GM19240 (cell line): ENCODE data around the gene SPZ1.
"Not testable (repeated sequence)": the region's sequence is repeated elsewhere in the genome, so short reads cannot be mapped to it uniquely, and the experiment has no call there.

Source experiments
- DNase-seq: peaks from one replicate; pipeline ENCODE4 v3.0.0; 2011; ENCODE audit warnings: low spot score; ENCODE audit not compliant: insufficient read length

The SPZ1 gene

DNA sequence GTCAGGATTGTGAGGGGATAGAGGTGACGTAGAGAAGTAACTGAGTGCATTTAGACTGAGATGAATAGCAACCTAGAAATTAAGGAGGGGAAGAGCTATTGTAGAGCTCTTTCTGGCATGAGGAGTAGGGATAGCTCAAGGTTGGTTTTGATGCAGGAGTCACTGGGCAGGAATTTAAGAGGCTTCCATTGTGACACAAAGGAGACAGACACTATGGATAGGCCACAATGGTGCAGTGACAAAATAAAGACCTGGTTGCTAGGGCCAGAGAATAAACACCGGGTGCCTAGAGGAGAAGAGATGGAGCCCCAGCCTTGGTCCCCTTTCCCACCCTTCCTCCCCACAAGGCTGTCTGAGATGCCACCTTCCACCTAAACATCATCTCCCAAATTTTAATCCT lies at the start of gene SPZ1:
SPZ1 (plus strand) TSS at position 301 of the 400 bp plus-strand sequence. CDS start 214 bp downstream, outside the sequence.
- no peak for DNase-seq

- not testable (repeated sequence) for DNase-seq
Measured at GRCh38 chr5:80270543-80270942, 49.3 kb upstream of the SPZ1 start.

GRCh38 chr5:80275347-80275746 lies 44.5 kb upstream of the SPZ1 start:
- DNase-seq = no peak

- no peak for DNase-seq
Measured at GRCh38 chr5:80276186-80276585, 43.6 kb upstream of the SPZ1 start.

DNA sequence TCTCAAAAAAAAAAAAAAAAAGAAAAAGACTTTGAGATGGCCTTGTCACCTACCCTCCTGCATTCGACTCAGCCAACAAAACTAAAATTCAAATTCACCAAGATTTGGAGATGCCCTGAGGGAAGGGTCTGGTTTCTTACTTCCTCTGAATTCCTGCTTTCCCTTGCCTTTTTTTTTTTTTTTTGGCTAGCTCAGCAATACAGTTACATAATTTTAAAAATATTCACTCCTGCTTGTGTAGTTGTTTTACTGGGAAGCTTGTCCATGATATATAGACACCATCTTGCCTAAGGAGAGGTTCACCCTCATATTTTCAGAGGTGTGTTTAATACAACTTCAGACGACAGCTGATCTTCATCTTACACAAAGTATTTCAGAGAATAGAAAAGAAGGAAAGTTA lies 42.6 kb upstream of the SPZ1 start:
- no peak for DNase-seq

GRCh38 chr5:80282054-80282453 lies 37.7 kb upstream of the SPZ1 start:
- no peak for DNase-seq

- DNase-seq = no peak
Measured at GRCh38 chr5:80283360-80283759, 36.4 kb upstream of the SPZ1 start.

DNA sequence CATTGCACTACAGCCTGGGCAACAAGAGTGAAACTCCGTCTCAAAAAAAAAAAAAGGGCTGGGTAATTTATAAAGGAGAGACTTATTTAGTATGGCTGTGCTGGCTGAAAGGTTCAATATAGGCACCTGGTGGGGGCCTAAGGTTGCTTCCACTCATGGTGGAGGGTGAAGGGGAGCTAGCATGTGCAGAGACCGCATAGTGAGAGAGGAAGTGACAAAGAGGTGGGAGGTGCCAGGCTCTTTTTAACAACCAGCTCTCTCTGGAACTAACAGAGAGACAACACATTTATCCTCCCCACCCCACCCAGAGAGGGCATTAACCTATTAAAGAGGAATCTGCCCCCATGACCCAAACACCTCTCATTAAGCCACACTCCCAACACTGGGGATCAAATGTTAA lies 35.1 kb upstream of the SPZ1 start:
- no peak for DNase-seq

- no peak for DNase-seq
Measured at GRCh38 chr5:80288177-80288576, 31.6 kb upstream of the SPZ1 start.

- DNase-seq = no peak
Measured at GRCh38 chr5:80289320-80289719, 30.5 kb upstream of the SPZ1 start.

GRCh38 chr5:80291761-80292160 lies 28.0 kb upstream of the SPZ1 start:
- no peak for DNase-seq

DNA sequence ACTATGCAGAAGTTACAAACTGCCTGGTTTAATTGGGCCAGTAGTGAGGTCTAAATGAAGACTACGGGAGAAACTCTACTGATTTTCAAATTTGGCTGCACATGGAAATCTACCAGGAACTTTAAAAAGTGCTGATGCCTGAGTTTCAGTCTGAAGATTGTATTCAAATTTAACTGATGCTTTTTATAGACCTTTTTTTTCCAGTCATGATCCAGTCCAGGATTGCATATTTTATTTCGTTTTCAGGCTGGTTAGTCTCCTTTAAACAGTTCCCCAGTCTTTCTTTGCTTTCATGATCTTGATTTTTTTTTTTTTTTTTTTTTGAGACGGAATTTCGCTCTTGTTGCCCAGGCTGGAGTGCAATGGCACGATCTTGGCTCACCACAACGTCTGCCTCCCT lies 23.7 kb upstream of the SPZ1 start:
- DNase-seq = no peak

GRCh38 chr5:80299601-80300000 lies 20.2 kb upstream of the SPZ1 start:
- no peak for DNase-seq

DNA sequence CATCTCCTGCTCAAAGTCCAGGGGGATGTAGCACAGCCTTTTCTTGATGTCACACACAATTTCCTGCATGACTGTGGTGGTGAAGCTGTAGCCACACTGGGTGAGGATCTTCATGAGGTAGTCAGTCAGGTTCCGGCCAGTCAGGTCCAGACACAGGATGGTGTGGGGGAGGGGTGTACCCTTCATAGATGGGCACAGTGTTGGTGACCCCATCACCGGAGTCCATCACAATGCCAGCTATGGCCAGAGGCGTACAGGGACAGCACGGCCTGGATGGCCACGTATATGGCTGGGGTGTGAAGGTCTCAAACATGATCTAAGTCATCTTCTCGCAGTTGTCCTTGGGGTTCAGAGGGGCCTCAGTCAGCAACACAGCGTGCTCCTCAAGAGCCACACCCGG lies 19.7 kb upstream of the SPZ1 start:
- DNase-seq = no peak

GRCh38 chr5:80300796-80301195 lies 19.0 kb upstream of the SPZ1 start:
- DNase-seq = not testable (repeated sequence)

DNA sequence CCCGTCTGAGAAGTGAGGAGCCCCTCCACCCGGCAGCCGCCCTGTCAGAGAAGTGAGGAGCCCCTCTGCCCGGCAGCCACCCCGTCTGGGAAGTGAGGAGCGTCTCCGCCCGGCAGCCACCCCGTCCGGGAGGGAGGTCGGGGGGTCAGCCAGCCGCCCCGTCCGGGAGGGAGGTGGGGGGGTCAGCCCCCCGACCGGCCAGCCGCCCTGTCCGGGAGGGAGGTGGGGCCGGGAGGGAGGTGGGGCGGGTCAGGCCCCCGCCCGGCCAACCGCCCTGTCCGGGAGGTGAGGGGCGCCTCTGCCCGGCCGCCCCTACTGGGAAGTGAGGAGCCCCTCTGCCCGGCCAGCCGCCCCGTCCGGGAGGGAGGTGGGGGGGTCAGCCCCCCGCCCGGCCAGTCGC lies 18.5 kb upstream of the SPZ1 start:
- not testable (repeated sequence) for DNase-seq

GRCh38 chr5:80302636-80303035 lies 17.2 kb upstream of the SPZ1 start:
- DNase-seq = no peak

DNA sequence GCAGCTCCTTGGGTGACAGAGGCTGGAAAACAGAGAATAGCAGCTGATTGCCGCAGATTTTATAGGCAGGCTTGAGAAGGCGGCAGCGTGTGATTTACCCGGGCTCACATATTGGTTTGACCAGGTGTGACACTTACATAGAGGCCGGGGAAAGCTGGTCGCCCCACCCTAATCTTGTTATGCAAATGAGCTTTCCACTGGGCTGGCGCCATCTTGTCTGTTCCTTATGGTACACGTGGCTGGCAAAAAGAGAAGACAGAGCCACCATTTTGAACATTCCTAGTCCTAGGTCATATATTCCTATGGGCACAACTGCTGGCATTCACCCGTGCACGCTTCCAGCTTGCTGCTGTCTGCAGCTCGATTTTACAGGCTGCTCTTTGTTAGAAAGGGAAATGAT lies 11.3 kb upstream of the SPZ1 start:
- no peak for DNase-seq

GRCh38 chr5:80309871-80310665 lies 9.7 kb upstream of the SPZ1 start:
- no peak for DNase-seq

DNA sequence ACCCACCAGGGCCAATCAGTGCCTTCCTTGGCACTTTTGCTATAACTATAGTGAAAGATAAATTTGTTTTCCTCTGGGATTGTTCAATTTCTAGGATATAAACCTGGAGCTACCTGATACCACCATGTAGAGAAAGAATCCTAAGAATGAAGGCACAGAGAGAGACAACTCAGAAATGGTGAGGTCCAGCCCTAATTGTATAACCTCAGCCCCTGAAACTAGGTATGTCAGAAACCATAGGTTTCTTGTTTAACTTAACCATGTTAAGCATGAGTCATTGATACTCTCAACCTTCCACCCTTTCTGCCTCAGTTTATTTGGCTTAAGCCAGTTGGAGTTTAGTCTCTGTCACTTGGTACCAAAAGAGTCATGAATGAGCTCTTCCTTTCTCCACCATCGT lies 4.6 kb upstream of the SPZ1 start:
- no peak for DNase-seq

GRCh38 chr5:80318212-80318611 lies 1.6 kb upstream of the SPZ1 start:
- no peak for DNase-seq

DNA sequence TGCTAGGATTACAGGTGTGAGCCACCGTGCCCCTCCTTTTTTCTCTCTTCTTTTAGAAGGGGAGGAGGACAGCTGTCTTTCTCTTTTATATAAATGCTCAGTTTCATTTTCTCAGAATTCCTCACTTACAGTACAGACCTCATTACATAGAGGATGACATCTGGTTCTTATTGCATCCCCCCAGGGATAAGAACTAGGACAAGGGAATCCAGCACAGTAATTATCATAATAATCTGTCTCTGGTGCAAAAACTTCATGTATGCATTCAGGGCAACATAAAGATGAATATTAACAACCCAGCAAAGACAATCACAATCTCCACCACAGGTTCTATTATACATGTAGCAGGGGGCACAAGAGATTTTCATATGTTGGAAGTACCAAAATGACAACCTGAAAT lies 5.1 kb downstream of the SPZ1 start:
- DNase-seq = no peak

GRCh38 chr5:80326468-80326867 lies 6.7 kb downstream of the SPZ1 start:
- no peak for DNase-seq

DNA sequence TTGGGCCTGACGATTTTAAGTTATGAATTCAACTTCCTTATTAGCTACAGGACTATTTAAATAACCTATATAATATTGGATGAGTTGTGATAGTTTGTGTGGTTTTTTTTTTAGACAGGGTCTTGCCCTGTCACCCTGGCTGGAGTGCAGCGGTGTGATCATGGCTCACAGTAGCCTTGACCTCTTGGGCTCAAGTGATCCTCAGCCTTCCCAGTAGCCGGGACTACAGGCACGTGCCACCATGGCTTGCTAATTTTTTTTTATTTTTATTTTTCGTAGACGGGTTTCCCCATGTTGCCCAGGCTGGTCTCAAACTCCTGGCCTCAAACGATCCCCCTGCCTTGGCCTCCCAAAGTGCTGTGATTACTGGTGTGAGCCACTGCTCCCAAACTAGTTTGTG lies 17.6 kb downstream of the SPZ1 start:
- DNase-seq = no peak
